ENCODE data around the gene SLITRK3.

The SLITRK3 gene, protein sequence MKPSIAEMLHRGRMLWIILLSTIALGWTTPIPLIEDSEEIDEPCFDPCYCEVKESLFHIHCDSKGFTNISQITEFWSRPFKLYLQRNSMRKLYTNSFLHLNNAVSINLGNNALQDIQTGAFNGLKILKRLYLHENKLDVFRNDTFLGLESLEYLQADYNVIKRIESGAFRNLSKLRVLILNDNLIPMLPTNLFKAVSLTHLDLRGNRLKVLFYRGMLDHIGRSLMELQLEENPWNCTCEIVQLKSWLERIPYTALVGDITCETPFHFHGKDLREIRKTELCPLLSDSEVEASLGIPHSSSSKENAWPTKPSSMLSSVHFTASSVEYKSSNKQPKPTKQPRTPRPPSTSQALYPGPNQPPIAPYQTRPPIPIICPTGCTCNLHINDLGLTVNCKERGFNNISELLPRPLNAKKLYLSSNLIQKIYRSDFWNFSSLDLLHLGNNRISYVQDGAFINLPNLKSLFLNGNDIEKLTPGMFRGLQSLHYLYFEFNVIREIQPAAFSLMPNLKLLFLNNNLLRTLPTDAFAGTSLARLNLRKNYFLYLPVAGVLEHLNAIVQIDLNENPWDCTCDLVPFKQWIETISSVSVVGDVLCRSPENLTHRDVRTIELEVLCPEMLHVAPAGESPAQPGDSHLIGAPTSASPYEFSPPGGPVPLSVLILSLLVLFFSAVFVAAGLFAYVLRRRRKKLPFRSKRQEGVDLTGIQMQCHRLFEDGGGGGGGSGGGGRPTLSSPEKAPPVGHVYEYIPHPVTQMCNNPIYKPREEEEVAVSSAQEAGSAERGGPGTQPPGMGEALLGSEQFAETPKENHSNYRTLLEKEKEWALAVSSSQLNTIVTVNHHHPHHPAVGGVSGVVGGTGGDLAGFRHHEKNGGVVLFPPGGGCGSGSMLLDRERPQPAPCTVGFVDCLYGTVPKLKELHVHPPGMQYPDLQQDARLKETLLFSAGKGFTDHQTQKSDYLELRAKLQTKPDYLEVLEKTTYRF

DNA sequence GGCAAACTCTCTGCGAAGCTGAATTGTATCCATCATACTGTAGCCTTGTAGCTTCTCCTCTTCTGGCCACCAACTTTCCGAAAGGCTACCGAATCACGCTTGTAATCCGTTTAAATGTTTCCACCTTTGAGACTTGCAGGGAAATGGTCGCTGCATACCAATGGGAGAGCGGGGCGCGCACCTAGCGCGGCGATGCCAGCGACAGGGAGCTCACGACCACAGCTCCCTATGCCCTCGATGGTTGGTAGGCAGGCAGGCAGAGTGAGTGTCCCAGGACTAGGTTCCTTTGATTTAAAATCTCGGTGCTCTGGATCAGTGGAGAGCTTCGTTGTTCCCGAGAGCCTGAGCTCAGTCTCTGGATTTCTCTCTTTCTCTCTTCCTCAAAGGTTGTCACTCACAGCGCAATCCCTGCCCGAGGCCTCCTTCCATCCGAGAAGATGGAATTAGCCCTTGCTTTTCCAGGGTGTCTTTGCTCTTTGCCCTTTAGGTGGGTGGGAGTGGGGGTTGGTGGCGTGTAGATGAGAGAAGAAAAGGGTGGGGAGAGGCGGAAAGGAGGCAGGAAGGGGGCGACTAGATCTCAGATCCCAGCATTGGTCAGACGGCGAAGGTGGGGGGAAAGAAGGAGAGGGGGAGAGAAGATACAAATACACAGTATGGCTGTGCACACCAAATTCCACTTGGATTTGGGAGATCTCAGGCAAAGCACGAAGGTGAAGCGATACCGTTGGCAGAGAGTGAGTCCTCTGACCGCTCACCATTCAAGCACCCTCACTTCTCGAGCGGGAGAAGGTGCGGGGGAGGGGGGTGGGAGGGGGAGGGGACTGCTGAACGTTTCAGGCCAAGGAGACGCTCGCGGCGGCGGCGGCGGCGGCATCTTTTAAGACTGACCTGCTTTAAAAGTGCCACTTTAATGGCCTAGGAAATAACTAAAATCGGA lies at the start of gene SLITRK3:
Gene SLITRK3, minus strand, starts transcription at position 745 of the 937 bp plus-strand sequence. CDS start 5,554 bp downstream, outside the sequence.
- DNase-seq (ENCODE audit: low spot score), result no peak

DNA sequence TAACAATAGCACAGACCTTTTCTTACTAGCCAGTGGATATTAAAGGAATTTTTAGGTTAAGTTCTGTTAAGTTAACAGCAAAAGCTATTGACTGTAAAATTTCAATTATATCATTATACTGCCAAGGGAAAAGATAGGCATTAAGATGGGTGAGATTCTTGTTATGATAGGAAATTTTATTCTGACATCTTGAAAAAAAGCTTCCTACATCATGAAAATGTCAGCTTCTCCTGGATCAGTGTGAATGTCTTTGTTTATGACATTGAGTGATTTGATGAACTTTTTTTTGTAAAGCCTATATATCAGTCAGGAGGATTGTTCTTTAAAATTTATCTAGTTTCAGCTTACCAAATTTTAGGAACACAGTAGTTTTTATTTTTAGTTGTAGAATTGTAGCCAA lies 47.4 kb upstream of the SLITRK3 start:
- no peak for DNase-seq (ENCODE audit: low spot score)

- no peak for DNase-seq (ENCODE audit: low spot score)
Measured at GRCh38 chr3:165233501-165234195, 37.5 kb upstream of the SLITRK3 start.

DNA sequence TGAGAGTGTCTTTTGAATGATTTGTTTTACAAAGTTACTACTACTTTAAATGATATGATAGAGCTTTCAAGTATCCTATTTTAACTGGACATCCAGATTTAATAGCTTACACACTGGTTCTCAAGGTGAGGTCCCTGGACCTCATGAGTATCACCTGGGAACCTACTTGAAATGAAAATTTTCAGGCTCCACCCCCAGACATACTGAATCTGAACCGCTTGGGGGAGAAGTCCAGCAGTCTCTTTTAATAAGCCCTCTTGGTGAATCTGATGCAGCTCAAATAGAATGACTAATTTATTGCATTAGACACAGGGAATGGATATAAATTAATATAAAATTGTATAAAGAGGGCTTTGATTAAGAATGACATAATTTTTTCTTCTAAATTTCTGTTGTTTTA lies 29.4 kb upstream of the SLITRK3 start:
- DNase-seq (ENCODE audit: low spot score), result no peak

- DNase-seq (ENCODE audit: low spot score), result no peak
Measured at GRCh38 chr3:165217739-165218138, 21.6 kb upstream of the SLITRK3 start.

DNA sequence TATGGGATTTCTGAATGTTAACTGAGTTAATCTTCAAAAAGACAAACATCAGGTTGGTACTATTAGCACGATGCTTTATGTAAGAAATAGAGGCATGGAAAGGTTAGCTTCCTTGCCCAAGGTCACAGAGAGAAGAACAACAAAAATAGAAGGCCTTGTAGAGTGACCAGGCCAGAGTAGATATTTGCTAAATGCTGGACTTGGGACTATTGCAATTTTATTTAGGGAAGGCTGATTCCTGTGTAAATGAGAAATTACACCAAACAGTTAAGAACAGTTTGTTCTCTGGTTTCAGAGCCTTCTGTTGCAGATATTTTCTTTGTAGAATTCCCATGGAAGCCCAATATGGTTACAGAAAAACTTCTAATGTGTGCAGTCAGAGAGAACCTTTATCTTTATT lies 16.4 kb upstream of the SLITRK3 start:
- no peak for DNase-seq (ENCODE audit: low spot score)

GRCh38 chr3:165211721-165212120 lies 15.5 kb upstream of the SLITRK3 start:
- DNase-seq (ENCODE audit: low spot score), result no peak

GRCh38 chr3:165210727-165211126 lies 14.5 kb upstream of the SLITRK3 start:
- DNase-seq (ENCODE audit: low spot score), result no peak

- no peak for DNase-seq (ENCODE audit: low spot score)
Measured at GRCh38 chr3:165210132-165210531, 13.9 kb upstream of the SLITRK3 start.

DNA sequence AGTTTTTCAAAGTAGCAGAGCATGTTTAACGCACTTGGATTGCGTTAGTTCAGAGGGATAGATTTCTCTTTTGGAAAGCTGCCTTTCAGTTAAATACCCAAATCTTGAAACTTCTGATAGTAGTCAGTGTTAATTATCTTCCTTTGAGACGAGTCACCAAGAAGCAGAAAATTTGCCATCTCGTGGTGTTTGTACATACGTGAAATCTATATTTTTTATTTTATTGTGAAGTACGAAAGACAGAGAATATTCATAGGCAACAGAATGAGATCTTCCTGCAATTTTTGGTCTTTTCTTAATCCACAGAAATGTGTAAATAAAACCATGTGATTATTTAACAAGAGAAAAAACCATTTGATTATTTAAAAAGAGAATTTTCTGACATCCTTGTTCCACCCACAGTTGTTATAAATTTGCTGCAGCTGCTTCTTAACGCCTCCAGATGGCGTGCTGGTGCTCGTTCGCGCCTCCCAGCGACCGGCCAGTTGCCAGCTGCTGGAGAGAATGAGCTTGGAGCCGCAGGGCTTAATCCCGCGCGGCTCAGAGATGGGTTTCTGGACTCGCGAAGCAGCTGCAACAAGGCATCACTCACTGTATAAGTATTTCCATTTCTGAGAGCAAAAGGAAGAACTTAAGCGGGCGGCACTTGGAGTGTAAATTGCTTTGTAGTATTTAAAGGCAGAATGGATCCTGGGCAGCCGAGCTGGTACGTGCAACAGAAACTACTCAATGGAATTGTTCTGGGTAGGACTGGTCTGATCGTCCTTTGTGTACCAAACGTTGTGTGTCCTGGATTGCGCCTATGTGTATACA lies 10.5 kb upstream of the SLITRK3 start:
- peak; percentile 5 for DNase-seq (ENCODE audit: low spot score)

DNA sequence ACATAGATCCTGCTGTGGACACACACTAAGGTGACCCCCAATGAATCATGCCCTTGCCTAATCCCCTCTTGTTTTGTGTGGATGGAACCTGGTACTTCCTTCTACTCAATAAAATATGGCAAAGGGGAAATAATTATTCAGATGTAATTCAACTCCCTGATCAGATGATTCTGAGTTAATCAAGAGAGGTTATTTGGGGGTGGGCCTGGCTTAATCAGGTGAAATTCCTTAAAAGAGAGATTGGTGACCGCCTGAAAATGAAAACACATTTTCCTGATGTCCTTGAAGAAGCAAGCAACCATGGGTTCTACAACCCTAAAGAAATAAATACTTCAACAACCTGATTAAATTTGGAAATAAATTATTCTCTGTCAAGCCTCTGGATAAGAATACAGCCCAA lies 8.3 kb upstream of the SLITRK3 start:
- DNase-seq (ENCODE audit: low spot score), result no peak

GRCh38 chr3:165202995-165203394 lies 6.8 kb upstream of the SLITRK3 start:
- no peak for DNase-seq (ENCODE audit: low spot score)

DNA sequence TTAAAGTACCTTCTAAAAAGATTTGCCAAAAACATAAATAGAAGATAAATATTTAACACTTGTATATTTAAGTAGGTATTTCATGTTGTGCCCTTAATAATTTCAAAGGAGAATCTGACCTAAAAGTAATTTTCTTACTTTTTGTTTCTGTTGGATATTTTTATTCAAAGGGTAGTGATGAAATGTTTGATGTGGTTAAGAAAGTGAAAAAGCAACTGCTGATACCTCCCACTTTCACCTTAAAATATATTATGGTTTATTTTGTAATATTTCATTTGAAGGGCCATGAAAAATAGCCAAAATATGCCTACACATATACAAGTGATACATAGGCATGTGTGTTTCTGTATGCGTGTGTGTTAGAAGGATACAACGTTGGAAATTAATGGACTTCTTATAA lies 5.8 kb upstream of the SLITRK3 start:
- DNase-seq (ENCODE audit: low spot score), result no peak

- DNase-seq (ENCODE audit: low spot score), result no peak
Measured at GRCh38 chr3:165197481-165197800, 1.3 kb upstream of the SLITRK3 start.

DNA sequence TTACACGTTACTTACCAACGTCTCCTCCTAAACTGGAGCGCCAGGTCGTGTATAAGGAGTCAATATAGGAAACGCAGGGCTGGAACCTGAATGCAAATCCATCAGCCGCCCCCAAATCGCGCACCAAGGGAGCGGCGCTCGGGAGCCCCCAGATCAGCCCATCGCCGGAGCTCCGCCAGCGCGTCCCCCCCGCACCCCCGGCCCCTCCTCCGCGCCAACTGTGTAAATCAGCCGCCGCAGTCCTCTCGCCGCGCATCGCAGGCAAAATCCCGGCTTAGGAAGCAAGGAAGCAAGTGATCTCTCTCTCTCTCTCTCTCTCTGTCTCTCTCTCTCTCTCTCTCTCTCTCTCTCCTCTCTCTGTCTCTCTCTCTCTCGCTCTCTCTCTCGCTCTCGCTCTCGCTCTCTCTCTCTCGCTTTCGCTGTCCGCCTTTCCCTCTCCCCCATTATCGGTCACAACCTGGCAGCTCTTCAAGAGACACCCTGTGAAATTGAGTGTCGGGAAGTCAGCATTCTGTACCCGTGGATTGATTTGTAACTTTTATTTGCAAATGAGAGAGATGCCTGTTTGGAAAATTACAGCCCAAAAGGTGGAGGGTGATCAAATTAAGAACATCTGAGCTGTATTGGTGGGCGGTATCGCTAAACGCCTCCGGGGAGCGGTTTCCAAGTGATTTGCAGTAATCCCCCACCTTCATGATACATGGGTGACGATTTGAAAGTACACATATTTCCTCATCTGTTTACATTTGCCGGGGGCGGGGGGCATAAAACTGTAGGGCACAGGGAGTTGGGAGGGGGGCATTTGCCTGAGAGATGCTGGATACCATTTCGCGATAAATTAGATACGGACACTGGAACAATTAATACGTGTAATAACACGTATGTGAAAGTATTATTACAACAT lies 645 bp upstream of the SLITRK3 start:
- no peak for DNase-seq (ENCODE audit: low spot score)

- no peak for DNase-seq (ENCODE audit: low spot score)
Measured at GRCh38 chr3:165195241-165195639, 944 bp downstream of the SLITRK3 start.

- no peak for DNase-seq (ENCODE audit: low spot score)
Measured at GRCh38 chr3:165194511-165195240, 1.5 kb downstream of the SLITRK3 start.

DNA sequence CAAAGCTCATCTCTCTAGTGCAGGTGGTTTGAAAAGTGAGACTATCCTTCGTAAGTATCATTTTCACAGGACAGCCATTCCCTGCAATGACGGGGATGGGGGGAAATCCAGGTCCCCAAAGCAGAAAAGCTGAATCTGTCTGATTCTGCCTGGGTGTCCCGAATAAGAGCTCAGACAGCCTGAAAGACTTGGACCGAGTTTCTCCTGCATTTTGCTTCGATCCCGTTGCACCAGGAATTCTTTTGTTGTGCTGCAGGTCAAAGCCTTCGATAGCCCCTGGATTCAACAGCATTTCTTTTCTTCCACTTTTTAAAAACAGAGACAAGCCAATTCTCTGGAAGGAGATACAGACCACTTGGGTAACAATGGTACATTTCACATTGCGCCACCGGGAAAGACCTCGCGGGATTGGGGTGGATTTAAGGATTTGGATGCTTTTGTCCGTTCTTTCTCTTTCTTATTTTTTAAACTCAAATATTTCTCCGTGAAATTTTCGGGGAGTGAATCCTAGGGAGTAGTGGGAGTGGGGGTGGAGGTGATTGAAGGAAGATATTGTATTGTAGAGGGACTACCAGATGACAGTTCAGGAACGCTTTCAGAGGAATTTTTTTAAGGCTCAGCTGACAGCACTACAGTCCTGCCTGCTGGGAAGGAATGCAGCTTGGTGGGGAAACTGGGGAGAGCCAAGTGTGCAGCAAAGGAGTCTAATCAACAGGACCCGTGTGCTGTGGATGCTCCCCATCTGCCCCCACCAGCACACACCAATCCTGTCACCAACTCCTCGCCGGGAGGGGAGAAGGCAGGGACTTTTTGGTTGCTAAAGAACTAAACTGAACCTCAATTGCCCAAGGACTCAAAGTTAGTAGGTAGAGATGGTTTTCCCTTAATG lies 2.6 kb downstream of the SLITRK3 start:
- no peak for DNase-seq (ENCODE audit: low spot score)

Data from CD4-positive, alpha-beta T cell treated with Interleukin-2 at 100 ng/mL for 4 hours (primary cell).